ENCODE data around the gene C1S.

The C1S gene

GRCh38 chr12:7079826-7080125, 19.3 kb downstream of the C1S start:
- DNase-seq = no peak

GRCh38 chr12:7081037-7081436, 20.5 kb downstream of the C1S start:
- DNase-seq = no peak

GRCh38 chr12:7083125-7083524, 22.6 kb downstream of the C1S start:
- no peak for DNase-seq

- no peak for DNase-seq
Measured at GRCh38 chr12:7089196-7089871, 28.8 kb downstream of the C1S start.

- no peak for DNase-seq
Measured at GRCh38 chr12:7090222-7090998, 29.9 kb downstream of the C1S start.

- no peak for DNase-seq
Measured at GRCh38 chr12:7091171-7091570, 30.7 kb downstream of the C1S start.

- DNase-seq = no peak
Measured at GRCh38 chr12:7091660-7092228, 31.2 kb downstream of the C1S start.

- peak; percentile 77 to 79 for DNase-seq
Measured at GRCh38 chr12:7092229-7092985, 31.9 kb downstream of the C1S start, which contains the start of gene C1R. Gene C1R, minus strand, starts transcription at chr12:7092445. Its CDS starts 57 bp downstream, at chr12:7092388.

- DNase-seq = no peak
Measured at GRCh38 chr12:7092986-7093460, 32.5 kb downstream of the C1S start.

GRCh38 chr12:7093486-7093885, 33.0 kb downstream of the C1S start:
- DNase-seq = no peak

- DNase-seq = no peak
Measured at GRCh38 chr12:7093892-7094291, 33.4 kb downstream of the C1S start.

GRCh38 chr12:7096006-7096932, 35.8 kb downstream of the C1S start:
- DNase-seq = no peak

- no peak for DNase-seq
Measured at GRCh38 chr12:7096979-7097378, 36.5 kb downstream of the C1S start.

GRCh38 chr12:7099290-7099996, 38.9 kb downstream of the C1S start:
- DNase-seq = no peak

- DNase-seq = no peak
Measured at GRCh38 chr12:7100239-7100638, 39.7 kb downstream of the C1S start.

GRCh38 chr12:7101047-7101693, 40.7 kb downstream of the C1S start:
- no peak for DNase-seq

GRCh38 chr12:7101694-7102131, 41.2 kb downstream of the C1S start:
- no peak for DNase-seq

GRCh38 chr12:7102582-7102981, 42.1 kb downstream of the C1S start:
- no peak for DNase-seq

GRCh38 chr12:7103837-7104584, 43.5 kb downstream of the C1S start:
- DNase-seq = no peak

- DNase-seq = no peak
Measured at GRCh38 chr12:7106082-7106481, 45.6 kb downstream of the C1S start.
